ENCODE measurements around the gene NEK6.

NEK6 gene

DNA sequence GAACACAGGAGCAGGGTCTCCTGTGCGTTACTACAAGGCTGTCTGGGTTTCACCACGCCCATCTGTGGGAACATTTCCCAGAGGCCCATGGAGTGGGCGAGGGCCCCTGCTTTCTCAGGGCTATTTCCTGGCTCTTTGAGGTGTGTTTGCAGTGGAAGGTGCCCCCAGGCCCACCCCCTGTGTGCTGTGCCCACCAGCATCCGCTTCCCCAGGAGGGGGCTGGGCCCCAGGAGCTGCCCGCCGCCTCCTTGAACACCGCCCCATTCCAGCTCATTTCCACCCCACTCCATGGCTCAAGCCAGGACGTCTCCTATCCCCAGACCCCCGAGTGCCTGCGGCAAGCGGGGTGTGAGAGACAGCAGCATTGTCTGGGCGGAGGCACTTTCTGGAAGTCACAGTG, 70.5 kb downstream of the NEK6 start:
- DNase-seq: no peak

- DNase-seq: no peak
Measured at GRCh38 chr9:124329206-124329792, 71.5 kb downstream of the NEK6 start.

- no peak for DNase-seq
Measured at GRCh38 chr9:124330011-124330697, 72.4 kb downstream of the NEK6 start.

DNA sequence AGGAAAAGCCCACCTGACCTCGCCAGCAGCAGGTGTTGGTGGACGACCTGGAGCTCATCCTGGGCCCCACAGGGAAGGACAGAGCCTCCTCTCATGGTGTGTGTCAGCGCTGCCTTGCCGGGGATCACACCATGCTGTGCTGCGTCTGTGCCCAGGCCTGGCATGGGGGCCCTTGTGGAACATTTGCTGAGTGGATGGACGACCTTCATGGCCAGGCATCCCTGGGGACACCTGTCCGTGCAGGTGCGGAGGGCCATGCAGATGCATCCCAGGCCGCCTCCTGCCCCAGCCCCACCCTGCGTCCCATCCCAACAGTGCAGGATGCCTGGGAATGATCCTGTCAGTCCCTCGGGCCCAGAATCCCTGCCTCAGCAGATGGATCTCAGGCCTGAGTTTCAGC, 73.8 kb downstream of the NEK6 start:
- no peak for DNase-seq

DNA sequence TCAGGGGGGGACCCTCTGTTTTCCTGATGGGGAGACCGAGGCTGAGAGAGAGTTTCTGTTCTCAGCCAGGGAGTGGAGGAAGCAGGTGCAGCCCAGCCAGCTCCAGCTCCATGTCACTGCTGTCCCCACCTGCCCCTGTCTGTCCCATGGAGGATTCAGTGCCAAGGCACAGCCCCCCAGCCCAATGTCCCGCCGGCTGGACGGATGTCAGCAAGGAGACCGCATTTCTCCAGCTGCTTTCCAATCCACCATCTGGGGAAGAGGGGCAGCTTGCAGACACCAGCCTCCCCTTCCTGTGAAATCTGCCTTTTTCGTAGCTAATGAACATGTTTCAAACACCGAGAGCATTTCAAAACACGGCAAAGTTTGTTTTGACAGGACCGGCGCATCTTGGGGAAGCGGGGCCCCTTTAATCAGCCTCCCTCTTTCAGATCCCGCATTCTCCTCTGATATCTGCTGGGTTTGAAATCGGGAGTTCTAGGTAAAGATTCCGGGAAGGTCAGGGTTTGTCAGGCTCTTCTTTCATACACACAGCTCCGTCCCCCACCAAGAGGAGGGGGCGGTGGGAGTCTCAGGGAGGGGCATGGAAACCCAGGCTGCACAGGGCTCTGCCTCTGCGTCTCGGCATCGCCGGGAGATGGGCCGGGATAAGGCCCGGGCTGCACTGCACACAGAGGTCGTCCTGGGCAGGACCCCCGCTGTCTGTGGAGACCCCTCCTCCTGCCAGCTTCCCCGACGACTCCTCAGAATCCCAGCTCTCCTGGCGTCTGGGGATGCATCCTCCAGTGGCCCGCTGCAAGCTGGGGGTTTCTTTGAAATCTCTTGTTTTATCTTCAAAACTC, 74.8 kb downstream of the NEK6 start:
- DNase-seq: no peak

GRCh38 chr9:124333203-124333579, 75.4 kb downstream of the NEK6 start:
- no peak for DNase-seq

DNA sequence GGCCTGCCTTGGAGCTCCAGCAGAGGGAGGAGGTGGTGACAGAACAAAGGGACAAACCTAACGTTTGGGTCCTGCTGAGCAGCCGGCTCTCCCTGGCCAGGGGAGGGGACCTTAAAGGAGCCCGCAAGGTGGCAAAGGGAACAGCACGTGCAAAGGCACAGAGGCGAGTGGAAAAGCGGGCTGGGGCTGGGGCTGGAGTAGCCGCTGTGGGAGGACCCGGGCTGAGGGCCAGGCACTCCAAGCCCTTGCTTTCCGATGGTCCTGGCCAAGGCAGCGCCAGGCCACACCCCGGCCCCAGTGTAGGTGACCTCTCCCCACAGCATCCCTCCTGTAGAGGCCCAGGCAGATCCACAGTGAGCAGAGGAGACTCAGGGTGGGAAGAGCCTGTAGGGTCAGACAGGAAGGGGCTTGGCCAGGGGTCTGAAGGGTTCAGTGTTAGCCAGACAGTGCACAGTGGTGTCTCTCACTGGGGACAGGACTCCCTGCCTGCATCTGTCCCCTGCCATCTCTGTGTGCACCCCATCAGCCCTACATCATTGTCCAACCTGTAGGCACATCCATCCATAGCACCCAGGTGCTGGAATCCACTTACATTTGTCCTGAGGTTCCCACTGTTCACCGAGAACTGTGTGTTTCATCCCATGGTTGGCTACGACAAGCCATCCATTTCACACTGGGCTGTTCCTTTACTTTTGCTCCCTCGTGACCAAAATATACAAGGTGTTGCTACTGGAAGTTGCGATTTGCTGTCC, 77.0 kb downstream of the NEK6 start:
- DNase-seq: no peak

DNA sequence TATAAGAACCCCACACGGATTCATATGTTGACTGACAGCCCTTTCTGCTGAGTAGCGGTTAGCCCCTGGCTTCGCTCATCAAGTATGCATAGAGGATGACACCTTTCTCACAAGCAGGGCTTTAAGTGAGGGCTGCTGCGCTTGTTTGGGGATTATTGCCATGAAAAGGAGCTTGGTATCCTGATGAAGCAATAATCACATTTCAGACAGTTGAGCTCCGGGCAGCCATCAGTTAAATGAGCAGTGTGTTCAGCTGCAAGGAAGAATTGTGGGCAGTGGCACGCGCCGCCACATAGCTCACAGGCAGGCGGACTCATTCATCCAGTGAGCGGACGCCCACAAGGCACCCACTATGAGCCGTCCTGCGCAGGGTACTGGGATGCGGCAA, 77.6 kb downstream of the NEK6 start:
- no peak for DNase-seq

DNA sequence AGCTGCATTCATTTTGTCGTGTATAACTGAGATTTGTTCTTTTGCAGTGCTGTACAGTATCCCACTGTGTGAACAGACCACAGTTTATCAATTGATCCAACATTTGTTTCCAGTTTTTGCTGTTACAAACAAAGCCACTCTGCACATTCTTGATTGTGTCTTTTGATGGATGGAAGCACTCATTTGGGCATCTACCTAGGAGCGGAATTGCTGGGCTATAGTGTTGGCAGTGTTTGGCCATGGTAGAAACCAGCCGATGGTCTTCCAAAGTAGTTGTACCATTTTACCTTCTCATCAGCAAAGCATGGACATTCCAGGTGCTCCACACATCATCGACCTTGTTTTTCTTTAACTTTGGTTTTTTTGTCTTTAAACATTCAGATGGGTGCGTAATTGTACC, 79.8 kb downstream of the NEK6 start:
- DNase-seq: no peak

GRCh38 chr9:124339603-124340146, 81.9 kb downstream of the NEK6 start:
- no peak for DNase-seq

DNA sequence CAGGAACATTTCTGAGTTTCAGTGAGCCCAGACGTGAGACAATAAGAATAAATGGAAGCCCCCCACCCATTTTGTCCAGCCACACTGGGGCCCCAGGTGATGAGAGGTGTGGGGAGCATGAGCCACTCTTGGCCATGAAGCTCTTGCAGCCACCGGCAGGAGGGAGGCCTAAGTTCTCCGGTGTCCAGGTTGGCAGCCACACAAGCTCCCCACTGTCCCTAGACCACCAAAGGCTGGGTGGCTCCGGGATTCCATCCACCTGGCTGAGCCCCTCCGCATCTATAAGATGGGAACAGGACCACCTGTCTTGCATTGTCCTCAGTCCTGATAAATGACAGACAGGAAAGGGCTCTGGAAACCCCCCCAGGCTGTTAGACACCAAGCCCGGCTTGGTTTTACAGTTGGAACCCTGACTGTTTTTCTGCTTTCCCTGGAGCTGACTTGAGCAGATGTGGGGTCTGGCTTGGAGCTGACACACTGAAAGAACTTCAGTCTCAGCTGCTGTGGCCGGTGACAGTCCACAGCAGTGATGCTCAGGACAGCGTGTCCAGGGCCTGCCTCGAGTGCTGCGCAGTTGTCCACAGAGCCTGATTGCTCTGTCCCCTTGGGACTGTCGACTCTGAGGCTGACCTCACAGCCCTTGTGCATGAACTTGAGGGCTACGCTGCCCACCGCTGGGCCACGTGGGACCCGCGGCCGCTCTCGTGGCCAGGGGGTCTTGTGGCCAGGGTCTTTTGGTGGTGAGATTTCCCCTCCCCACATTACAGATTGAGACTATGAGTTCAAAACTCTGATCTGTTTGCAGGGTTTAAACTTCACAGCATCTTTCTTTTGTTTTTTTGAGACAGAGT, 82.7 kb downstream of the NEK6 start:
- no peak for DNase-seq

- DNase-seq: no peak
Measured at GRCh38 chr9:124341455-124342170, 83.9 kb downstream of the NEK6 start.

- DNase-seq: no peak
Measured at GRCh38 chr9:124342402-124342775, 84.6 kb downstream of the NEK6 start.

DNA sequence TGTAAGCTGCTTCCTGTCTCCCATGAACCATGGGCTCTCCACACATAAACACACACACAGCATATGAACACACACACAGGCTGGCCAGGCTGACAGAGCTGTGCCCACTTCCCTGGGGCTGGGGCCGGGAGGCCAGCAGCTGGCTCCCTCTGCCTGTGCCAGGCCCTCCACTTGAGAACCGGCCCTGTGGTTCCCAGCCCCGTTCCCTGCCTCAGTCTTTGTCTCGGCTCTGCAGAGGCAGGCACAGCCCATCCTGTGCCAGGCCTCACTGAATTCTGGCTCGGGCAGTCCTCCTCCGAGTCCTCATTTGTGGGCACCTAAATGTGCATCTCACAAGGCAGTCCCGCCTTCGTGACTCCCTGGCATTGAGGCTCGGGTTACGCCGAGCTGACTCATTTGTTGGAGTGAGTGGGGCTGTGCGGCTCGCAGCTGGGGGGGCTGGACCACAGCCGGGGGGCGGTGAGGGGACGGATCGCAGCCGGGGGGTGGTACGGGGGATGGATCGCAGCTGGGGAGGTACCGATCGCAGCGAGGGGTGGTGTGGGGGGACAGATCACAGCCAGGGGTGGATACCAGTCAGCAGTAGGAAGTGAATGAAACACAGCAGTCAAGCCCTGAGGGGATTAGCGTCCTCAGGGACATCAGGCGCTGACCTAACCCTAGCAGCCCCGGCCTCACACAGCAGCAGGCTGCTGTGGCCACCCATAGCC, 85.2 kb downstream of the NEK6 start:
- DNase-seq: no peak

- no peak for DNase-seq
Measured at GRCh38 chr9:124343533-124344290, 86.0 kb downstream of the NEK6 start.

DNA sequence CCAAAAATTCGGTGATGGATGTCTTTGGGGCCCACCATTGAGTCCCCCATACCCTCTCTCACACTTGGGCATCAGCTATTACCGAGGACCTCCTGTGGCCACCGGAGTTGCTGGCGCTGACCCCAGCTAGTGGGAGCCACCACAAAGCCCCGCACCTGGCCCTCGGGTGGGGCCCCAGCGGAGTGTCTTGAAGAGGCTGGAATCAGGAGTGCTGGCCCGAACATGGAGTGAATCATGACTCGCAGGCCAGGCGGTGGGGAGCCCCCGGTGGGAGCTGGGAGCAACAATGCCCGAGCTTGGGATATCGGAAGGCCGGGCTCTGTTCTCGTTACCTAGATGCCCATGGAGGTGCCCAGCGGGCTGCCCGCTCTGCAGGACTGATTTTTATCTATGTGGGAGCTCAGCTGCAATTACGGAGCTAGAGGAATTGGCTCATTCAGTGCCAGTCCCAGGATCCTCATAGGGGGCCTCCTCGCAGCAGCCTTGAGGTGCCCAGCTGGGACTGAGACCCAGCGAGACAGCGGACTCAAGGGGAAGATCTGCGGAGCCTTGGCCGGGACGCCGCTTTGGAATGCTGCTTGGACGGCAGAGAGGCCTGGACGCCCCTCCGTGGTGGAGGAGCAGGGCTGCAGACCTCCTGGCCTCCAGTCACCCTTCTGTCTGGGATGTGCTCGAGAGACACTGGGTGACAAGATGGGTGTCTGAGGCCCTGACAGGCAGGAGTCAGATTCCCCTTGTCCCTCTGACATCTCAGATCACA, 86.7 kb downstream of the NEK6 start:
- DNase-seq: no peak

DNA sequence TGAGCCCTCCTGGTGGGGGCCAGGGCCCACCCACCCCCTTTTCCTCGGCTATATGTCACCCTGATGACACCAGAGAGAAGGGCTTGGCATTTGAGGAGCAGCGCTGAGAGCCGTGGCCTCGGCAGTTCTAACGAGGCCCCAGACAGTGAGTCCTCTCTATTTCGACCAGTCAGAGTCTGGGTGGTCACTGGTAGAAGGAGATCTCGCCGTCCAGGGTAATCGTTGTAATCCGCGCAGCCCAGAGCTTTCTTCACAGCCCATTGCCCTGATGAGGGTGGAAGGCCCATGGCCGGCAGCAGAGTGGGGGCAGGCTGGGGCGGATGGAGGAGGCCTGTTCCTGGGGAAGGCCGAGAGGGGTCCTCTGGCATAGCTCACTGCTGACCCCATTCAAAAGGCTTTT, 87.3 kb downstream of the NEK6 start:
- no peak for DNase-seq

DNA sequence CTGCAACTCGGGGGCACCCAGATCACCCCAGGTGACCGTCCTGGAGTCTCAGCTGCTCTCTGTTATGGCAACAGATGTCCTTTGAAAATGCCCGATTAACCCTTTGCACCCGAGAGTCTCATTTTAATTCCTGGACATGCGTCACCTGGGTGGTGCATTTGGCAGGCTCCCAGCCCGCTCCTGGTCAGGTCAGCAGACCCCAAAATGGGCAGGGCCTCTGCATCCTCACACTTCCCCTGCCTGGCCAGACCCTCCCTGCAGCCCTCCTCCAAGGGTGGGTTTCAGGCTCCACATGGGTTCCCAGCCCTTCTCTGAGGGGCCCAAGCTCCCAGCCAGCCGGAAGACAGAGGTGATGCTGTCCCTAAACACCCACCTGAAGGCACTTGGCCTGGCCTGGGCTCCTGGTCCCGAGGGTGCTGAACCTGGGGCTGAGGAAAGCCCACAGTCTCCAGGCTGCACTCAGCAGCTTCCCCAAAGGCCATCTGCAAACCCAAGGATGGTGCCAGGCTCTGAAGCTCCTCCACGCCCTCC, 88.1 kb downstream of the NEK6 start:
- no peak for DNase-seq
